K562 (cell line): ENCODE measurements around the gene HDAC2. TPM values are rescaled to one million over a fixed set of nuclear protein-coding genes. Genes with fewer than 3 reads are reported as not detected.

ENCODE experiments used
- ATAC-seq: fragments of 200-7000 bp; cut with Tn5 transposase; 3 replicates; pipeline ENCODE4 v1.9.1; 2020; ENCODE audit warnings: moderate library complexity
- BruUV-seq: library from RNA; stranded (reverse); fragments of 400-500 nt; replicated peaks from 2 replicates; lab custom pipeline; 2021; lab: Mats Ljungman, UMichigan
- CTCF ChIA-PET: fragments of 300-600 bp; formaldehyde crosslinking; extraction: SDS; loops from one replicate; lab custom pipeline; 2021; ENCODE audit warnings: low intra/inter-chr PET ratio; lab: Yijun Ruan, JAX
- POLR2A ChIA-PET: fragments of 300-600, 350-650 bp; sonication (Branson Sonifier 250); formaldehyde crosslinking; extraction: SDS; loops from one replicate; lab custom pipeline; 2021; ENCODE audit warnings: antibody characterized with exemption, inconsistent platforms; lab: Yijun Ruan, JAX
- DNase-seq, 4 experiments: peaks; one replicate each; pipeline versions ENCODE4 v3.0.0 to v3.0.0-alpha.2; 2011 to 2018; ENCODE audit warnings: low spot score in 3 of 4, mixed read lengths in 3 of 4; ENCODE audit errors: extremely low read depth in 1 of 4
- FAIRE-seq: peaks from 2 replicates; lab custom pipeline; 2011; peaks lifted over from hg19 to GRCh38; lab: Jason Lieb, UNC
- H2AFZ ChIP-seq: 2 replicates; pipeline ENCODE4 v1.6.0; 2011; ENCODE audit warnings: low read depth, low read length, control low read depth, inconsistent platforms
- H3K27ac ChIP-seq: fragments of 200-600 bp; 3 replicates; pipeline ENCODE4 v1.8.0; 2011; ENCODE audit warnings: low read depth, mild to moderate bottlenecking, control low read depth, inconsistent platforms, low read length, moderate library complexity, mixed read lengths; ENCODE audit errors: extremely low read depth
- H3K27me3 ChIP-seq, 2 experiments: fragments of 300-600 bp in 1 of 2; 2 replicates in 1 of 2; 3 replicates in 1 of 2; pipeline versions ENCODE4 v1.6.0 to v1.8.0; 2011; ENCODE audit warnings: inconsistent platforms in 2 of 2, low read length in 2 of 2, mild to moderate bottlenecking in 1 of 2, mixed read lengths in 1 of 2, moderate library complexity in 1 of 2; ENCODE audit not compliant: control insufficient read depth in 2 of 2, insufficient read depth in 2 of 2
- H3K36me3 ChIP-seq: fragments of 300-600 bp; 3 replicates; pipeline ENCODE4 v1.8.0; 2011; ENCODE audit warnings: mild to moderate bottlenecking, low read length, inconsistent platforms; ENCODE audit not compliant: control insufficient read depth, insufficient read depth
- H3K4me1 ChIP-seq, 2 experiments: fragments of 200-600 bp in 1 of 2; replicated peaks in 1 of 2; 2 replicates in 1 of 2; 3 replicates in 1 of 2; pipeline versions ENCODE4 v1.5.1 to v1.8.0; 2011; ENCODE audit warnings: inconsistent platforms in 2 of 2, low read length in 2 of 2, mild to moderate bottlenecking in 1 of 2, mixed read lengths in 1 of 2, moderate library complexity in 1 of 2; ENCODE audit not compliant: control insufficient read depth in 2 of 2, insufficient read depth in 2 of 2
- H3K4me2 ChIP-seq: 2 replicates; pipeline ENCODE4 v1.6.1; 2011; ENCODE audit warnings: low read length, control low read depth, inconsistent platforms, mixed read lengths; ENCODE audit not compliant: insufficient read depth
- H3K4me3 ChIP-seq: fragments of 200-600 bp; sonication (generic), shearing (Covaris generic); 2 replicates; pipeline ENCODE4 v1.5.1; 2016; ENCODE audit warnings: control low read depth, inconsistent platforms
- H3K79me2 ChIP-seq: fragments of 200-600 bp; 3 replicates; pipeline ENCODE4 v1.8.0; 2011; ENCODE audit warnings: low read length, inconsistent platforms; ENCODE audit not compliant: control insufficient read depth, insufficient read depth
- H3K9ac ChIP-seq, 2 experiments: 2 replicates each; pipeline versions ENCODE4 v1.6.0 to v1.6.1; 2011; ENCODE audit warnings: low read depth in 2 of 2, low read length in 2 of 2, control low read depth in 1 of 2, inconsistent platforms in 1 of 2, mild to moderate bottlenecking in 1 of 2, mixed read lengths in 1 of 2; ENCODE audit not compliant: insufficient read depth in 1 of 2
- H3K9me1 ChIP-seq: one replicate; pipeline ENCODE4 v1.6.0; 2011; ENCODE audit warnings: inconsistent platforms, mild to moderate bottlenecking, low read length, moderate library complexity; ENCODE audit not compliant: control insufficient read depth, insufficient read depth
- H3K9me3 ChIP-seq: replicated peaks from 2 replicates; pipeline ENCODE4 v1.5.1; 2011; ENCODE audit warnings: low read depth, low read length, inconsistent platforms; ENCODE audit not compliant: control insufficient read depth, insufficient read depth
- H4K20me1 ChIP-seq: replicated peaks from 2 replicates; pipeline ENCODE4 v1.6.1; 2011; ENCODE audit warnings: low read length, inconsistent platforms, mixed read lengths; ENCODE audit not compliant: control insufficient read depth, insufficient read depth
- ARID1B ChIP-seq: fragments of 450-650 bp; IDR thresholded peaks from 2 replicates; pipeline ENCODE4 v1.6.1; 2016; ENCODE audit warnings: antibody characterized with exemption, mild to moderate bottlenecking, inconsistent platforms
- CBFA2T3 ChIP-seq: fragments of 450-650 bp; IDR thresholded peaks from 2 replicates; pipeline ENCODE4 v1.6.1; 2017
- DPF2 ChIP-seq: fragments of 450-650 bp; IDR thresholded peaks from 2 replicates; pipeline ENCODE4 v1.6.1; 2016
- NCOR1 ChIP-seq: fragments of 450-650 bp; IDR thresholded peaks from 2 replicates; pipeline ENCODE4 v1.6.1; 2016; ENCODE audit warnings: mild to moderate bottlenecking, moderate library complexity
- NR2C2 ChIP-seq, 2 experiments: fragments of 200-800 bp in 1 of 2; sonication (Bioruptor generic) in 1 of 2; sonication (generic) in 1 of 2; formaldehyde crosslinking in 1 of 2; IDR thresholded peaks; 2 replicates each; pipeline versions ENCODE4 v1.6.1 to v1.8.0; 2016 to 2022; ENCODE audit warnings: mild to moderate bottlenecking in 1 of 2, missing compliant biosample characterization in 1 of 2, missing genetic modification characterization in 1 of 2, missing genetic modification reagents in 1 of 2
- TAF9B ChIP-seq: fragments of 450-650 bp; IDR thresholded peaks from 2 replicates; pipeline ENCODE4 v1.6.1; 2018; ENCODE audit warnings: mild to moderate bottlenecking; ENCODE audit not compliant: partially characterized antibody
- TAL1 ChIP-seq: fragments of 450-650 bp; IDR thresholded peaks from 2 replicates; pipeline ENCODE4 v1.6.1; 2016; ENCODE audit warnings: mild to moderate bottlenecking
- TCF3 ChIP-seq: sonication (generic); formaldehyde crosslinking; IDR thresholded peaks from 2 replicates; pipeline ENCODE4 v1.4.0; 2020; ENCODE audit warnings: mild to moderate bottlenecking, missing genetic modification reagents
- TEAD4 ChIP-seq, 2 experiments: sonication (generic) in 1 of 2; formaldehyde crosslinking in 1 of 2; IDR thresholded peaks; 2 replicates each; pipeline versions ENCODE4 v1.6.1 to v1.8.0; 2012 to 2022; ENCODE audit warnings: borderline replicate concordance in 1 of 2, inconsistent platforms in 1 of 2, low read length in 1 of 2, mild to moderate bottlenecking in 1 of 2, missing genetic modification reagents in 1 of 2
- ZNF445 ChIP-seq: fragments of 250-450 bp; sonication (Bioruptor Pico); IDR thresholded peaks from 2 replicates; pipeline ENCODE4 v1.4.0; 2020; ENCODE audit warnings: low read depth, mild to moderate bottlenecking, moderate library complexity
- WGBS: fragments of 100-300 bp; shearing (Covaris generic); methylation state at CpG from one replicate; pipeline ENCODE4 v1.1.6; 2016; ENCODE audit warnings: low coverage, mixed read lengths; ENCODE audit not compliant: insufficient coverage; ENCODE audit errors: missing lambda C conversion rate; 5-methylcytosine and 5-hydroxymethylcytosine counted together
- in situ Hi-C: fragments of 300-500 bp; cut with MboI; formaldehyde crosslinking; loops from 4 replicates; pipeline ENCODE4 v1.15.0; 2018; ENCODE audit warnings: inconsistent platforms, mixed read lengths
- intact Hi-C: fragments of 100-400 bp; cut with micrococcal nuclease; formaldehyde crosslinking; loops from 2 replicates; pipeline ENCODE4 v1.14.2; 2022
- polyA plus RNA-seq, 8 experiments: library from polyadenylated mRNA; depleted of rRNA in 4 of 8; stranded (reverse) in 5 of 8; unstranded in 3 of 8; fragments of >200 nt; fragmentation: Nextera tagmentation in 2 of 8; fragmentation: Illumina TruSeq in 1 of 8; extraction: Ambion mirVana in 2 of 8; extraction: Trizol in 1 of 8; gene quantifications; 2 replicates each; pipeline versions ENCODE4 v1.2.1 to v1.2.3, GENCODE V29; 2011 to 2014; ENCODE audit warnings: inconsistent platforms in 1 of 8, missing spikeins in 1 of 8
- total RNA-seq, 7 experiments: library from RNA; depleted of rRNA in 6 of 7; stranded (reverse); fragments of >200 nt in 6 of 7; fragmentation: Illumina TruSeq in 2 of 7; extraction: Trizol in 2 of 7; gene quantifications; 2 replicates each; pipeline versions ENCODE4 v1.2.1 to v1.2.3, GENCODE V29; 2011 to 2021; ENCODE audit warnings: low replicate concordance in 1 of 7
- TF ChIP-seq, protein P1 (sequence below): fragments of 200-800 bp; sonication (Bioruptor generic); IDR thresholded peaks from 2 replicates; pipeline ENCODE4 v1.6.1; 2017; ENCODE audit warnings: missing genetic modification characterization, missing compliant biosample characterization

Gene HDAC2
- total and polyA plus RNA-seq, 9 of the 15 experiments (the other 6 are each of a cell fraction or from before 2014, with no cell fraction given), result 67.0 to 277 (median 151) TPM

- Histone ChIP-seq H3K9me3 (no peaks in the 10 kb centered on the region), H3K4me1 (no peaks in the 10 kb centered on the region; a peak in 1 of 5 replicates), H3K27ac (no peak overlapping the region), H3K27me3 (no peaks in the 10 kb centered on the region), H3K36me3 (peaks cover 53% of the 10 kb centered on the region), H4K20me1 (no peaks in the 10 kb centered on the region)
- intact Hi-C loops, result no loop called here
- CTCF ChIA-PET, result no interaction called here
- no TSS peak for BruUV-seq
- POLR2A ChIA-PET, result interaction anchor here (1.4 to 1.8 kb wide), 2 partner anchors 9 kb away, joined by 4 to 14 read pairs; no protein-coding TSS in a partner anchor
- no peak for TF ChIP-seq TAF9B
- peak; percentile 43; the same call in 1 of the 2 replicates for TF ChIP-seq TEAD4 (IDR thresholded peaks at IDR 0.05; ENCODE audit: low read length)
- no peak for TF ChIP-seq TEAD4 (CRISPR knock-in tag; IDR thresholded peaks at IDR 0.05; ENCODE audit: borderline replicate concordance)
- TF ChIP-seq NR2C2 (CRISPR knock-in tag; IDR thresholded peaks at IDR 0.05), result no peak
- no peak for TF ChIP-seq NR2C2 (tag; IDR thresholded peaks at IDR 0.05)
- 0 out of 2 replicates have a peak, but pooled peaks have one; percentile 18 for TF ChIP-seq DPF2
- peak; percentile 49 for TF ChIP-seq ARID1B
- no peak for TF ChIP-seq NCOR1
- TF ChIP-seq TCF3, result peak; percentile 57
- TF ChIP-seq, protein P1, sequence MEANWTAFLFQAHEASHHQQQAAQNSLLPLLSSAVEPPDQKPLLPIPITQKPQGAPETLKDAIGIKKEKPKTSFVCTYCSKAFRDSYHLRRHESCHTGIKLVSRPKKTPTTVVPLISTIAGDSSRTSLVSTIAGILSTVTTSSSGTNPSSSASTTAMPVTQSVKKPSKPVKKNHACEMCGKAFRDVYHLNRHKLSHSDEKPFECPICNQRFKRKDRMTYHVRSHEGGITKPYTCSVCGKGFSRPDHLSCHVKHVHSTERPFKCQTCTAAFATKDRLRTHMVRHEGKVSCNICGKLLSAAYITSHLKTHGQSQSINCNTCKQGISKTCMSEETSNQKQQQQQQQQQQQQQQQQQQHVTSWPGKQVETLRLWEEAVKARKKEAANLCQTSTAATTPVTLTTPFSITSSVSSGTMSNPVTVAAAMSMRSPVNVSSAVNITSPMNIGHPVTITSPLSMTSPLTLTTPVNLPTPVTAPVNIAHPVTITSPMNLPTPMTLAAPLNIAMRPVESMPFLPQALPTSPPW (CRISPR knock-in tag), result no peak
- peak; percentile 55 for TF ChIP-seq CBFA2T3
- peak; percentile 54 for TF ChIP-seq TAL1
- no peak for TF ChIP-seq ZNF445 (CRISPR knock-in tag)
- TF ChIP-seq, all 486 proteins: peak for 6
- DNase-seq (no peak), ATAC-seq (peak; percentile 66), FAIRE-seq (no peak)
- Histone ChIP-seq H3K9me1 (no peaks in the 10 kb centered on the region), H3K4me3 (no peak overlapping the region), H2AFZ (no peak overlapping the region), H3K9ac (no peak overlapping the region), H3K4me2 (no peak overlapping the region), H3K79me2 (peaks cover 90% of the 10 kb centered on the region)
- in situ Hi-C loops, result no loop called here
- WGBS, result 25% methylated on average over 1 of the region's 1 CpG
These were observed 11.7 kb downstream of the HDAC2 start for GRCh38 chr6:113959235-113959634.
